Peyer's patch (tissue), 4 donors: Measurements from ENCODE around the gene ANKRD30A.

Experiments used
- CTCF ChIP-seq, 6 experiments: fragments of 450-650 bp in 4 of 6; fragments of 200-600 bp in 2 of 6; sonication (generic) in 1 of 6; IDR thresholded peaks; one replicate each; pipeline ENCODE4 v1.5.1; 2017 to 2019; ENCODE audit warnings: antibody characterized with exemption in 6 of 6, mild to moderate bottlenecking in 3 of 6, moderate library complexity in 1 of 6
- POLR2A ChIP-seq, 2 donors: fragments of 450-650 bp; IDR thresholded peaks; one replicate each; pipeline ENCODE4 v1.5.1; 2017; ENCODE audit warnings: antibody characterized with exemption in 2 of 2, mild to moderate bottlenecking in 2 of 2, moderate library complexity in 2 of 2

DNA sequence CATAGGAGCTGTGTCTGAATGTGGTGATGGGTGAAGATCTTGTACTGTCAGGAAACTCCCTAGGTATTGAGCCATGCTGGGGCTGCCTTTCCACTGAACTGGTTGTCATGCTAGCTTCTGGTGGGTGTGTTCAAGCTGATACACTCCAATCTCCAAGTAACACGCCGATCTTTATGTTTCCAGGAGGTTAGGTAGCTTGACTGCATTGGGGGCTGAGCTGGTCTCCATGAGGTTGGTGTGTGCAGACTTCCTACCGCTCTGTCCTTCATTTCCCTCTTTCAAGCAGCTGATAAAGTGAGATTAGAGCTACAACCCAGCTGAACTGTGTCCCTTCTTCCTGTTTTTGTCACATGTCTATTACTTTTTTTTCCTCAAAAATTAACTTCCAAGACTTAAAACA is 265.5 kb downstream of the ANKRD30A start:
- TF ChIP-seq POLR2A (IDR thresholded peaks at IDR 0.05) (no peak), CTCF (IDR thresholded peaks at IDR 0.05) (no peak)
